Mucosa of descending colon (tissue), 3 donors: ENCODE measurements around the gene SRSF6. TPM values are rescaled to one million over a fixed set of nuclear protein-coding genes. Genes with fewer than 3 reads are reported as not detected.
"Not testable (repeated sequence)": the region's sequence is repeated elsewhere in the genome, so short reads cannot be mapped to it uniquely, and the experiment has no call there.

ENCODE experiments used
- ATAC-seq: fragments of 200-7000 bp; cut with Tn5 transposase; one replicate; pipeline ENCODE4 v1.9.1; 2020; ENCODE audit warnings: mild to moderate bottlenecking, moderate library complexity
- DNase-seq, 3 donors: peaks; one replicate each; pipeline ENCODE4 v3.0.0-alpha.2; 2020
- H3K36me3 ChIP-seq: fragments of 200-600 bp; one replicate; pipeline ENCODE4 v1.8.0; 2021; ENCODE audit warnings: low read depth, mild to moderate bottlenecking
- H3K4me1 ChIP-seq: fragments of 200-600 bp; one replicate; pipeline ENCODE4 v1.8.0; 2021; ENCODE audit warnings: low read depth, mild to moderate bottlenecking
- H3K4me3 ChIP-seq: fragments of 200-600 bp; one replicate; pipeline ENCODE4 v1.8.0; 2021; ENCODE audit warnings: mild to moderate bottlenecking
- H3K9me3 ChIP-seq: fragments of 200-600 bp; one replicate; pipeline ENCODE4 v1.8.0; 2021; ENCODE audit warnings: mild to moderate bottlenecking
- intact Hi-C, 2 donors: fragments of 100-400 bp; cut with DNase I in 1 of 2; cut with micrococcal nuclease in 1 of 2; formaldehyde crosslinking; loops; one replicate each; pipeline versions ENCODE4 v1.11.0 to v1.11.1; 2022; cut with DNase I, micrococcal nuclease
- total RNA-seq, 3 donors: library from RNA; stranded (reverse); fragmentation: NEBNext Ultra II Directional in 2 of 3; extraction: Animal tissue kit (Norgen Biotek cat#: 25700) in 2 of 3; gene quantifications; one replicate each; pipeline versions ENCODE4 v1.2.1 to v1.2.4, GENCODE V29; 2021 to 2023
- TF ChIP-seq, protein P1 (sequence below): fragments of 200-600 bp; IDR thresholded peaks from one replicate; pipeline ENCODE4 v1.8.0; 2022; ENCODE audit warnings: antibody characterized with exemption, mild to moderate bottlenecking
- donor health status: DM: no; HTN: no; CAD: no; lungs with moderate emphysema.
- donor health status: DM: no; HTN: no; CAD: no.
- donor health status: DM: no; HTN: yes; CAD: no.

Gene SRSF6
- total RNA-seq, 3 donors from 2014 or later, result 106 to 145 (median 108) TPM

DNA sequence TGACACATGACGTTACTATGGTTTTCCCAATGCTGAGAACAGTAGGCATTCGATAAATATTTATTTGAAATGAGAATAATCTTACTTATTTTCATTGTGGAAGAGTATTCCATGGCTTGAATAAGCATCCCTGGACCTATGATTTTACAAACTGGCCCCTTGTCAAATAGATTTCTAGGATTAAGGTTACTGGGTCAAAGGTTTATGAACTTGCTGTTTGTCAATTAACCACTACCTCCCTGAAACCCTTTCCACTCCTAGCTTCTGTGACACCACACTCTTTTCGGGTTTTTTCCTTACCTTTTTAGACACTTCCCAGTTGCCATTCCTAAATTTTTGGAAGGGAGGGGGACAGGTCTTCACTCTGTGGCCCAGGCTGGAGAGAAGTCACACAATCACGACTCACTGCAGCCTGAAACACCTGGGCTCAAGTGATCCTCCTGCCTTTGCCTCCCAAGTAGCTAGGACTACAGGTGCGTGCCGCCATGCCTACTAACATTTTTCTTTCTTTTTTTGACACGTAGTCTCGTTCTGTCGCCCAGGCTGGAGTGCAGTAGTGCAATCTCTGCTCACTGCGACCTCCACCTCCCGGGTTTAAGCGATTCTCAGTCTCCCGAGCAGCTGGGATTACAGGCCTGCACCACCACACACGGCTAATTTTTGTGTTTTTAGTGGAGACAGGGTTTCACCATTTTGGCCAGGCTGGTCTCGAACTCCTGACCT is 5.1 kb upstream of the SRSF6 start:
- H3K4me3 ChIP-seq, result no peak overlapping the region
- peaks cover 5% of the 10 kb centered on the region for H3K4me1 ChIP-seq
- no peak for DNase-seq
- H3K36me3 ChIP-seq, result no peaks in the 10 kb centered on the region
- ATAC-seq, result no peak
- TF ChIP-seq, protein P1, sequence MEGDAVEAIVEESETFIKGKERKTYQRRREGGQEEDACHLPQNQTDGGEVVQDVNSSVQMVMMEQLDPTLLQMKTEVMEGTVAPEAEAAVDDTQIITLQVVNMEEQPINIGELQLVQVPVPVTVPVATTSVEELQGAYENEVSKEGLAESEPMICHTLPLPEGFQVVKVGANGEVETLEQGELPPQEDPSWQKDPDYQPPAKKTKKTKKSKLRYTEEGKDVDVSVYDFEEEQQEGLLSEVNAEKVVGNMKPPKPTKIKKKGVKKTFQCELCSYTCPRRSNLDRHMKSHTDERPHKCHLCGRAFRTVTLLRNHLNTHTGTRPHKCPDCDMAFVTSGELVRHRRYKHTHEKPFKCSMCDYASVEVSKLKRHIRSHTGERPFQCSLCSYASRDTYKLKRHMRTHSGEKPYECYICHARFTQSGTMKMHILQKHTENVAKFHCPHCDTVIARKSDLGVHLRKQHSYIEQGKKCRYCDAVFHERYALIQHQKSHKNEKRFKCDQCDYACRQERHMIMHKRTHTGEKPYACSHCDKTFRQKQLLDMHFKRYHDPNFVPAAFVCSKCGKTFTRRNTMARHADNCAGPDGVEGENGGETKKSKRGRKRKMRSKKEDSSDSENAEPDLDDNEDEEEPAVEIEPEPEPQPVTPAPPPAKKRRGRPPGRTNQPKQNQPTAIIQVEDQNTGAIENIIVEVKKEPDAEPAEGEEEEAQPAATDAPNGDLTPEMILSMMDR, result no peak
- no peaks in the 10 kb centered on the region for H3K9me3 ChIP-seq
- intact Hi-C loops, result no loop called here

DNA sequence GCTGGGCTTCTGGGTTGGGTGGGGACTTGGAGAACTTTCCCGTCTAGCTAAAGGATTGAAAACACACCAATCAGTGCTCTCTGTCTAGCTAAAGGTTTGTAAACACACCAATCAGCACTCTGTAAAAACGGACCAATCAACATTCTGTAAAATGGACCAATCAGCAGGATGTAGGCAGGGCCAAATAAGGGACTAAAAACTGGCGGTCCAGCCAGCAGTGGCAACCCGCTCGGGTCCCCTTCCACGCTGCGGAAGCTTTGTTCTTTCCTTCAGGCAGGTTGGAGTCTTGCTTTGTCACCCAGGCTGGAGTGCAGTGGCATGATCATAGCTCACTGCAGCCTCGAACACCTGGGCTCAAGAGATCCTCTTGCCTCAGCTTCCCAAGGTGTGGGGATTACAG is 1.4 kb upstream of the SRSF6 start:
- DNase-seq, H3K4me3 ChIP-seq, H3K9me3 ChIP-seq, ATAC-seq, intact Hi-C loops: not testable (repeated sequence)
- H3K4me1 ChIP-seq, result peaks cover 13% of the 10 kb centered on the region
- H3K36me3 ChIP-seq, result peaks cover 13% of the 10 kb centered on the region

DNA sequence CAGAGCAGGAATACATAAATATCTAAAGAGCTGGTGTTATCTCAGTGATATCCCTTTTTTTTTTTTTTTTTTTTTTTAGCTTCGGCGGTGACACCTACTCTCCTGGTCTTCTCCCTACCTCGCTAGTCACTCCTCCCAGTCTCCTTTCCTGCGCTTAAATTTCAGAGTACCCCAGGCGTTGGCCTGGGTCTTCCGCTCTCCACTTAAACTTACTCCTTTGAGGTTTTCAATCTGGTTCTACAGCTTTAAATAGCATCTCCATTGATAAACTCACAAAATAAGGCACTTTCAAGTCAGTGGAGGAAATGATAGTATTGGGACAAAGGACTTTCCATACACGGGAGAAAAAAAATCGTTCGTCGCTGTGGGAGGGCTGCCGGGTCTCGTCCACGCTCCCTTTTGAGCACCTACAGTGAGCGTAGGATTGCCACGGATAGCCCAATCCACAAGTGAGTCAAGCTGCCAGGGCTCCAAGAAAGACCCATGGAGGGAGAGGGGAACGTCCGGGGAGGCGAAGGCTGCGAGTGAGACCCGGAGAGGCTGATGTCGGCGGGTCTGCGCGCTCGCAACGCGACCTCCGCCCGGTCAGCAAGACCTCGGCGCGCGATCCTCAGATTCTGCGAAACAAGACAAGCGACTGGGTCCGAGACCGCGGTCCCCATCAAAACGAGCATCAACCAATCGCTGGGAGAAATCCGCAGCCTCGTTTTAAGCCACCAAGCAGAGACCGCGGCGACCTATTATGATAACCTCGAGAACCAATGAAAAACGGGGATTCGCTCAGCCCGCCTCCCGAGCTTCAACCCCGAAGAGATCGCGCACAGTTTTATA is 672 bp upstream of the SRSF6 start:
- ATAC-seq, result peak; percentile 84
- H3K4me3 ChIP-seq, result peak overlapping the region; percentile 94
- TF ChIP-seq, protein P1, result no peak
- DNase-seq, result peak; percentile 86 to 95 (median 91)
- peaks cover 13% of the 10 kb centered on the region for H3K4me1 ChIP-seq
- peaks cover 13% of the 10 kb centered on the region for H3K36me3 ChIP-seq
- intact Hi-C loops, result no loop called here
- H3K9me3 ChIP-seq, result no peaks in the 10 kb centered on the region

DNA sequence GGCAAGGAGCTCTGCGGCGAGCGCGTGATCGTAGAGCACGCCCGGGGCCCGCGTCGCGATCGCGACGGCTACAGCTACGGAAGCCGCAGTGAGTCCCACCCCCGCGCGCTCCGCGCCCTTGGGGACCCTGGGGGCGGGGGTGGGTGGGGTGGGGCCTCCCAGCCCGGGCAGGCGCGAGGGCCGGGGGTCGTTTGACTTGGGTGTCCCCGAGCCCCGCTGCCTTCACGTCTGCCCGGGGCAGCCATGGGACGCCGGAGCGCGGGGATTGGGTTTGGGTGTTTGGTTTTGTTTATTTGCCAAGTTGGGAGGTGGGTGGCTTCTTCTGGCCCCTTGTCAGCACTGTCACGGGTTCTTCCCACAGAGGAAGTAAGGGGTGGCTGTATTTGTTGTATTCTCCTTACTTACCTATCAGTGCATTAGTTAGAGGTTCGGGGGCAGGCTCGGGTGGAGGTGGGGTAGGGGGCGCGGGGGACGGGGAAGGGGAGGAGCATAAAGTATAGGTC is 777 bp downstream of the SRSF6 start:
- H3K4me1 ChIP-seq, result peaks cover 18% of the 10 kb centered on the region
- intact Hi-C loops, result no loop called here

DNA sequence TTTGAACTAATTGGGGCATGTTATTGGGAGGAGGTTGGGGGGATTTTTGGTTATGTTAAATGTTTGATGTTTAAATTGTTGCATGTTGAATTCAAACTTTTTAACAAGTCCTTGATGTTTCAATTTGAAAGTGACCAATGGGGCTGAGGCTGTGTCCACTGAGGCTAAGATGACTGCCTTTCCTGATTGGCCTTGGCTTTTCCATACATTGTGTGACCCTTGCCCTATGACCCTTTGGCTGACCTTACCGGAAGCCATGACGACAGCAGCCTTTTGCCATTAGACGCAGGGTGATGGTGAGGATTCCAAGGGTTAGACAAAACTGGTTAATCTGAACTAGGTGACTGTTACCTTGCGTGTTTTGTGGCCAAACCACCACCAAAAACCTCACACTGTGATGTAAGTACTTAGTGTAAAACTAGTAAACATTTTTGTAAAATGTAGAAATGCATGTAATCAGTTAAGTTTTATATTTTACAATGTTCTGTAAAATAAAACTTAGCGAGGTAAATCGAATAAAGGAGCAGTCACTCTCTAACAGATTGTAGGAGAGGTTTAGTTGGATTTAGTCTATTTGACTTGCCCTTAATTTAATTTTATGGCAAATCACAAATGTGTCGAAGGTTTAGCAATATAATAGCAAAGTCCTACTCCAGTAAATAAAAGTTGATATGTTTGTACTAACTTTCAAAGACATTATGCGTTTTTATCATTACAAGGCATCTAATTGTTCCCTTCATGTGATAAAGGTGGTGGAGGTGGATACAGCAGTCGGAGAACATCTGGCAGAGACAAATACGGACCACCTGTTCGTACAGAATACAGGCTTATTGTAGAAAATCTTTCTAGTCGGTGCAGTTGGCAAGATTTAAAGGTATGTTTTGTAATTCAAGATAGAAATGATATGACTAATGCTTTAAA is 1.6 kb downstream of the SRSF6 start:
- ATAC-seq, result no peak
- Histone ChIP-seq H3K4me3 (peak overlapping the region; percentile 94), H3K4me1 (peaks cover 23% of the 10 kb centered on the region), H3K9me3 (no peaks in the 10 kb centered on the region), H3K36me3 (peaks cover 17% of the 10 kb centered on the region)
- peak in 1 of 3 donors; percentile 48 for DNase-seq
- intact Hi-C loops, result no loop called here
- TF ChIP-seq, protein P1, result no peak

More for the DNA sequence above, 777 bp downstream of the SRSF6 start:
- Histone ChIP-seq H3K9me3 (no peaks in the 10 kb centered on the region), H3K36me3 (peaks cover 17% of the 10 kb centered on the region), H3K4me3 (peak overlapping the region; percentile 94)
- TF ChIP-seq, protein P1, result no peak
- DNase-seq (no peak), ATAC-seq (no peak)
